Hepatocyte (in vitro differentiated cells): ENCODE results near the gene WASF3. TPM values are rescaled to one million over a fixed set of nuclear protein-coding genes. Genes with fewer than 3 reads are reported as not detected.

Experiments
- DNase-seq: peaks from one replicate; pipeline ENCODE4 v3.0.0-alpha.2; 2016; ENCODE audit warnings: low spot score
- H2AFZ ChIP-seq: fragments of 200-600 bp; sonication (generic); 2 replicates; pipeline ENCODE4 v1.6.0; 2016; ENCODE audit warnings: antibody characterized with exemption, mild to moderate bottlenecking
- H3K27ac ChIP-seq: fragments of 200-600 bp; sonication (generic); 2 replicates; pipeline ENCODE4 v1.5.1; 2016; ENCODE audit warnings: mild to moderate bottlenecking
- H3K27me3 ChIP-seq: fragments of 200-600 bp; sonication (generic); 2 replicates; pipeline ENCODE4 v1.6.1; 2016
- H3K36me3 ChIP-seq: fragments of 200-600 bp; sonication (generic); replicated peaks from 2 replicates; pipeline ENCODE4 v1.5.1; 2016; ENCODE audit warnings: low read depth; ENCODE audit not compliant: insufficient read depth
- H3K4me1 ChIP-seq: fragments of 200-600 bp; sonication (generic); 2 replicates; pipeline ENCODE4 v1.5.1; 2016; ENCODE audit warnings: mild to moderate bottlenecking, moderate library complexity; ENCODE audit not compliant: insufficient read depth
- H3K4me2 ChIP-seq: fragments of 200-600 bp; sonication (generic); 2 replicates; pipeline ENCODE4 v1.6.0; 2016
- H3K4me3 ChIP-seq: fragments of 200-600 bp; sonication (generic); 2 replicates; pipeline ENCODE4 v1.5.1; 2016; ENCODE audit warnings: mild to moderate bottlenecking
- H3K79me2 ChIP-seq: fragments of 200-600 bp; sonication (generic); 2 replicates; pipeline ENCODE4 v1.6.0; 2017; ENCODE audit warnings: mild to moderate bottlenecking
- H3K9me2 ChIP-seq: fragments of 200-600 bp; sonication (generic); replicated peaks from 2 replicates; pipeline ENCODE4 v1.6.0; 2017; ENCODE audit warnings: mild to moderate bottlenecking; ENCODE audit not compliant: insufficient read depth
- H3K9me3 ChIP-seq: fragments of 200-600 bp; sonication (generic); 2 replicates; pipeline ENCODE4 v1.5.1; 2016; ENCODE audit warnings: low read depth, mild to moderate bottlenecking
- H4K20me1 ChIP-seq: fragments of 200-600 bp; sonication (generic); 2 replicates; pipeline ENCODE4 v1.6.0; 2016; ENCODE audit warnings: mild to moderate bottlenecking; ENCODE audit not compliant: insufficient read depth, poor library complexity, severe bottlenecking
- EZH2 ChIP-seq: fragments of 200-600 bp; sonication (generic); IDR thresholded peaks from 2 replicates; pipeline ENCODE4 v1.6.1; 2016; ENCODE audit warnings: antibody characterized with exemption, mild to moderate bottlenecking, borderline replicate concordance
- EZH2phosphoT487 ChIP-seq: fragments of 200-600 bp; sonication (generic); IDR thresholded peaks from one replicate; pipeline ENCODE4 v1.6.1; 2018; ENCODE audit warnings: antibody characterized with exemption, mild to moderate bottlenecking, low read depth, moderate library complexity; ENCODE audit not compliant: unreplicated experiment, severe bottlenecking
- WGBS: methylation state at CpG from one replicate; pipeline ENCODE4 v1.1.6; 2016; ENCODE audit warnings: low lambda C conversion rate; ENCODE audit errors: missing lambda C conversion rate; 5-methylcytosine and 5-hydroxymethylcytosine counted together
- polyA plus RNA-seq: library from polyadenylated mRNA; unstranded; fragments of >200 nt; fragmentation: Nextera tagmentation; extraction: Ambion mirVana; gene quantifications from 2 replicates; pipeline ENCODE4 v1.2.1, GENCODE V29; 2016
- total RNA-seq: library from RNA; depleted of rRNA; stranded (reverse); fragments of >200 nt; gene quantifications from 2 replicates; pipeline ENCODE4 v1.2.3, GENCODE V29; 2014
- TF ChIP-seq, protein P1 (sequence below): fragments of 200-600 bp; sonication (generic); IDR thresholded peaks from 2 replicates; pipeline ENCODE4 v1.5.1; 2016; ENCODE audit warnings: antibody characterized with exemption, mild to moderate bottlenecking; ENCODE audit not compliant: poor library complexity

WASF3 gene
- total and polyA plus RNA-seq, 2 experiments from 2014 or later = 10.4 to 17.8 TPM

DNA sequence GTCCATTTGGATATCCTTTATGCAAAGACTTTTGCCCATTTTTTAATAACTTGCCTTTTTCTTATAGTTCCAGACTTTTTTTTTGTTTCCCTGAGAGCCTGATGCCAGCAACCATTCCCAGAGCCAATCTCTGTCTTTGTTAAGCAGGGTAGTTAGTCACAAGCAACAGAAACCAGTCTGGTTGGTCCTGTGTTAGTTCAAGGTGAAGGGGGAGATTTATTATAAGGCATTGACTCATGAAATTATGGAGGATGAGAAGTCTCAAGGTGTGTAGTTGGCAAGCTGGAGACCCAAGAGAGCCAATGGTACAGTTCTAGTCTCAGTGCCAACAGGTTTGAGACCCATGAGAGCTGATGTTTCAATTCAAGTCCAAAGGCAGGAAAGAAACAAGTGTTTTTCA, 170.2 kb downstream of the WASF3 start:
- no peak for TF ChIP-seq EZH2phosphoT487
- TF ChIP-seq, protein P1, sequence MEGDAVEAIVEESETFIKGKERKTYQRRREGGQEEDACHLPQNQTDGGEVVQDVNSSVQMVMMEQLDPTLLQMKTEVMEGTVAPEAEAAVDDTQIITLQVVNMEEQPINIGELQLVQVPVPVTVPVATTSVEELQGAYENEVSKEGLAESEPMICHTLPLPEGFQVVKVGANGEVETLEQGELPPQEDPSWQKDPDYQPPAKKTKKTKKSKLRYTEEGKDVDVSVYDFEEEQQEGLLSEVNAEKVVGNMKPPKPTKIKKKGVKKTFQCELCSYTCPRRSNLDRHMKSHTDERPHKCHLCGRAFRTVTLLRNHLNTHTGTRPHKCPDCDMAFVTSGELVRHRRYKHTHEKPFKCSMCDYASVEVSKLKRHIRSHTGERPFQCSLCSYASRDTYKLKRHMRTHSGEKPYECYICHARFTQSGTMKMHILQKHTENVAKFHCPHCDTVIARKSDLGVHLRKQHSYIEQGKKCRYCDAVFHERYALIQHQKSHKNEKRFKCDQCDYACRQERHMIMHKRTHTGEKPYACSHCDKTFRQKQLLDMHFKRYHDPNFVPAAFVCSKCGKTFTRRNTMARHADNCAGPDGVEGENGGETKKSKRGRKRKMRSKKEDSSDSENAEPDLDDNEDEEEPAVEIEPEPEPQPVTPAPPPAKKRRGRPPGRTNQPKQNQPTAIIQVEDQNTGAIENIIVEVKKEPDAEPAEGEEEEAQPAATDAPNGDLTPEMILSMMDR = no peak
- no peak for TF ChIP-seq EZH2
- Histone ChIP-seq H3K9me3 (no peaks in the 10 kb centered on the region), H3K4me1 (no peaks in the 10 kb centered on the region), H3K4me2 (no peak overlapping the region), H3K79me2 (no peaks in the 10 kb centered on the region), H3K36me3 (no peaks in the 10 kb centered on the region), H4K20me1 (no peaks in the 10 kb centered on the region), H3K9me2 (no peaks in the 10 kb centered on the region), H3K27ac (no peak overlapping the region), H3K27me3 (no peaks in the 10 kb centered on the region), H2AFZ (no peak overlapping the region), H3K4me3 (no peak overlapping the region)
- no peak for DNase-seq

DNA sequence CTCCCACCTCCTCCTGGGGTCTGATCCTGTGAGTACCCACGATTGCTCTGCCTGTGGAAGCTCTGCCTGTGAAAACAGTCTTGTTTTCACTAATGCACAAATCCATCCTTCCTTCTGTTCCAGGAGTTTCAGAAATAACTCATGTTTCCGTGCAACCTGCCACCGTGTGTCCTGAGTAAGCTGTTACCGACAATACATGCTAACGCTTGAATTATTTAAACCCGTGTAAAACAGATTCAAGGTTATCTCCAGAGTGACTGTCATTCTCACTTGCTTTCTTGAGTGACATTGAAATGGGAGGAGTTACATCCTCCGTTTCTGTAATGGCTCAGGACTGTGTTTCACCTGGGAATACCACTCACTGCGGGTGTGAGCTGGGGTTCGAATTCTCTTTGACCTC, 178.2 kb downstream of the WASF3 start:
- no peak overlapping the region for H3K4me3 ChIP-seq
- no peaks in the 10 kb centered on the region for H4K20me1 ChIP-seq
- 87% methylated on average over 9 of the region's 9 CpGs for WGBS
- H3K27ac ChIP-seq = no peak overlapping the region
- no peak overlapping the region for H2AFZ ChIP-seq
- H3K4me1 ChIP-seq = no peaks in the 10 kb centered on the region
- TF ChIP-seq, protein P1 = no peak
- TF ChIP-seq EZH2phosphoT487 (no peak), EZH2 (no peak)
- DNase-seq = no peak
- no peak overlapping the region for H3K4me2 ChIP-seq
- peaks cover 3% of the 10 kb centered on the region for H3K27me3 ChIP-seq
- no peaks in the 10 kb centered on the region for H3K79me2 ChIP-seq
- H3K9me3 ChIP-seq = no peaks in the 10 kb centered on the region
- H3K9me2 ChIP-seq = no peaks in the 10 kb centered on the region
- H3K36me3 ChIP-seq = no peaks in the 10 kb centered on the region

Other genes starting within 250 kb of the WASF3 start
- gene GPR12, start 203.1 kb downstream of the WASF3 start, total RNA-seq = not detected in 2 replicates
- not detected in 2 replicates for gene GPR12, start 203.1 kb downstream of the WASF3 start, polyA plus RNA-seq